Mammary epithelial cell (primary cell): ENCODE data around the gene ANO1.

Experiments
- CTCF ChIP-seq, 2 donors: IDR thresholded peaks in 1 of 2; conservative IDR thresholded peaks in 1 of 2; 2 replicates each; pipeline ENCODE4 v1.5.1; 2011 to 2012; ENCODE audit warnings: inconsistent platforms in 2 of 2, low read length in 2 of 2, mild to moderate bottlenecking in 2 of 2, control low read depth in 1 of 2, low read depth in 1 of 2; ENCODE audit not compliant: insufficient read depth in 1 of 2; ENCODE audit errors: extremely low read depth in 1 of 2
- EZH2 ChIP-seq: IDR thresholded peaks from 2 replicates; pipeline ENCODE4 v1.6.1; 2012; ENCODE audit warnings: low read length, inconsistent platforms, borderline replicate concordance

DNA sequence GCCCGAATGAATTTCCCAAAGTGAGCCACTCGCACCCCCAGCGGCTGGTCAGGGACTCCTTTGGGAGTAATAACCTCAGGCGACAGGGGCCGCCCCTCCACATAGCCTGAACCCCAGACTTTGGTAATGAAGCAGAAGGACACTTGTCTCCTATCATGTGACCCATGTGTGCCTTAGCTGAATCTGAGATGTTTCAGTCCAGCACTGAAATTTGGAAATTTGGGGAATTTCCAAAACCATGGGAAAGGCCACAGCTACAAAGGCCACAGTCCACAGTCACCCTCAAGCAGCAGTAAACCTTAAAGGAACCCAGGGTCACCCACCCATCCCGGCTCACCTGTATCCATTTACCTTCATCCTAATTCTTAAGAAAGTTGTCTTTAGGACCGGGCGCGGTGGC, 73.6 kb downstream of the ANO1 start:
- no peak for TF ChIP-seq CTCF (conservative IDR thresholded peaks at IDR 0.05 in 1 of 2, IDR thresholded peaks at IDR 0.05 in 1 of 2; ENCODE audit: extremely low read depth in 1 of 2, insufficient read depth in 1 of 2, low read depth in 1 of 2, low read length in 2 of 2)
- no peak for TF ChIP-seq EZH2
